Panc1 (cell line): ENCODE data around the gene NFATC2IP. TPM values are rescaled to one million over a fixed set of nuclear protein-coding genes. Genes with fewer than 3 reads are reported as not detected.

ENCODE experiments used
- ATAC-seq: fragments of 200-7000 bp; cut with Tn5 transposase; 2 replicates; pipeline ENCODE4 v1.9.1; 2020; ENCODE audit warnings: mild to moderate bottlenecking, moderate library complexity
- BruUV-seq: library from RNA; stranded (reverse); fragments of 400-500 nt; replicated peaks from 2 replicates; lab custom pipeline; 2021; lab: Mats Ljungman, UMichigan
- CTCF ChIA-PET: fragments of 300-600 bp; sonication (Branson Sonifier 250); formaldehyde crosslinking; loops from one replicate; lab custom pipeline; 2022; ENCODE audit warnings: antibody characterized with exemption; lab: Charles Lee
- POLR2A ChIA-PET: fragments of 300-600 bp; sonication (Branson Sonifier 250); formaldehyde crosslinking; loops from one replicate; lab custom pipeline; 2022; ENCODE audit warnings: antibody characterized with exemption; lab: Charles Lee
- DNase-seq: peaks from one replicate; pipeline ENCODE4 v3.0.0-alpha.2; 2010; ENCODE audit warnings: low read depth, low spot score
- H3K27ac ChIP-seq: 2 replicates; pipeline ENCODE4 v1.5.1; 2011; ENCODE audit warnings: mild to moderate bottlenecking, low read length, inconsistent platforms
- H3K27me3 ChIP-seq: fragments of 200-500 bp; sonication (Bioruptor generic); 2 replicates; pipeline ENCODE4 v1.6.0; 2014; ENCODE audit warnings: low read length, inconsistent platforms; ENCODE audit not compliant: control insufficient read depth, insufficient read depth
- H3K36me3 ChIP-seq: fragments of 200-500 bp; sonication (Bioruptor generic); 2 replicates; pipeline ENCODE4 v1.5.1; 2014; ENCODE audit warnings: inconsistent platforms, mild to moderate bottlenecking, low read length, moderate library complexity; ENCODE audit not compliant: control insufficient read depth, insufficient read depth
- H3K4me1 ChIP-seq: 2 replicates; pipeline ENCODE4 v1.5.1; 2011; ENCODE audit warnings: inconsistent platforms, mild to moderate bottlenecking, low read length, moderate library complexity; ENCODE audit not compliant: control insufficient read depth, insufficient read depth
- H3K4me3 ChIP-seq, 2 experiments: 2 replicates each; pipeline ENCODE4 v1.5.1; 2011 to 2012; ENCODE audit warnings: low read depth in 2 of 2, low read length in 2 of 2, mild to moderate bottlenecking in 2 of 2, inconsistent platforms in 1 of 2, moderate library complexity in 1 of 2
- H3K9me3 ChIP-seq: fragments of 200-500 bp; sonication (Bioruptor generic); 2 replicates; pipeline ENCODE4 v1.5.1; 2014; ENCODE audit warnings: low read depth, mild to moderate bottlenecking, inconsistent platforms, low read length, moderate library complexity; ENCODE audit not compliant: control insufficient read depth, insufficient read depth
- CTCF ChIP-seq: fragments of 450-650 bp; IDR thresholded peaks from 2 replicates; pipeline ENCODE4 v1.5.1; 2017; ENCODE audit warnings: mild to moderate bottlenecking
- POLR2AphosphoS5 ChIP-seq: IDR thresholded peaks from 2 replicates; pipeline ENCODE4 v1.6.1; 2012; ENCODE audit warnings: mild to moderate bottlenecking, low read depth, low read length, moderate library complexity
- REST ChIP-seq, 2 experiments: IDR thresholded peaks; 2 replicates each; pipeline ENCODE4 v1.6.1; 2011 to 2012; ENCODE audit warnings: low read depth in 2 of 2, control low read depth in 1 of 2, low read length in 1 of 2, mild to moderate bottlenecking in 1 of 2, moderate library complexity in 1 of 2; ENCODE audit not compliant: insufficient read depth in 1 of 2
- SIN3A ChIP-seq: IDR thresholded peaks from 2 replicates; pipeline ENCODE4 v1.6.1; 2012; ENCODE audit warnings: low read depth, mild to moderate bottlenecking, low read length, moderate library complexity, borderline replicate concordance; ENCODE audit not compliant: insufficient read depth
- TCF7L2 ChIP-seq: IDR thresholded peaks from 2 replicates; pipeline ENCODE4 v1.6.1; 2011; ENCODE audit warnings: mild to moderate bottlenecking, low read depth, low read length, inconsistent platforms
- in situ Hi-C: cut with HindIII; loops from 2 replicates; pipeline ENCODE4 v1.10.0; 2016; ENCODE audit warnings: low sequenced_read_pairs, low pct_unique_long_range_greater_than_20kb
- intact Hi-C: fragments of 100-400 bp; cut with micrococcal nuclease; formaldehyde crosslinking; loops from one replicate; pipeline ENCODE4 v1.10.0; 2022; ENCODE audit not compliant: unreplicated experiment
- total RNA-seq: library from RNA; stranded (reverse); gene quantifications from one replicate; pipeline ENCODE4 v1.2.1, GENCODE V29; 2021; ENCODE audit not compliant: unreplicated experiment

Gene NFATC2IP
- total RNA-seq, 1 experiment from 2014 or later, result 47.3 TPM

DNA sequence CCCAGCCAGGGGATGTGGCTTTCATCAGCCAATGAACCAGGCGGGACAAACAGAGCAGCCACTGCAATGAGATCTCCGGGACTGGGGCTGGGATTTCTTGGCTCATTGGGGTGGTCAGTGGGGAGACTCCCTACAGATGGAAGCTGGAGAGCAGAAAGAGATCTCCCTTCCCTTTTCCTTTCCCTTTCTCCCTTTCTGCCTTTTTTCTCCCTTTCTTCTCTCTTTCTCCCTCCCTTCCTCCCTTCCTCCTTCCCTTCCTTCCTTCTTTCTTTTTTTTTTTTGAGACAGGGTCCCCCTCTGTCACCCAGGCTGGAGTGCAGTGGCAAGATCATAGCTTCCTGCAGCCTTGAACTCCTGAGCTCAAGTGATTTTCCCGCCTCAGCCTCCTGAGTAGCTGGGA, 48.1 kb downstream of the NFATC2IP start:
- ChIA-PET CTCF (interaction anchor here (0.7 kb wide), 1 partner anchor 16 kb away, joined by 3 read pairs; no protein-coding TSS in a partner anchor), POLR2A (interaction anchor here (1.0 kb wide), 1 partner anchor 15 kb away, joined by 3 read pairs; no protein-coding TSS in a partner anchor)
- in situ Hi-C loops (no loop called here), intact Hi-C loops (no loop called here)
- DNase-seq, result no peak
- no peaks in the 10 kb centered on the region for H3K36me3 ChIP-seq
- H3K9me3 ChIP-seq, result no peaks in the 10 kb centered on the region
- TF ChIP-seq TCF7L2 (no peak), REST (IDR thresholded peaks at IDR 0.05; ENCODE audit: insufficient read depth in 1 of 2, low read depth in 2 of 2, low read length in 1 of 2) (no peak), CTCF (no peak), SIN3A (no peak), POLR2AphosphoS5 (no peak)
- no TSS peak for BruUV-seq
- no peaks in the 10 kb centered on the region for H3K27me3 ChIP-seq
- no peak for ATAC-seq
- H3K27ac ChIP-seq, result no peak overlapping the region
- H3K4me3 ChIP-seq, result no peak overlapping the region
- no peaks in the 10 kb centered on the region for H3K4me1 ChIP-seq

GRCh38 chr16:28999577-28999976, 48.8 kb downstream of the NFATC2IP start:
- no peaks in the 10 kb centered on the region for H3K27me3 ChIP-seq
- POLR2A ChIA-PET, result interaction anchor here (1.0 kb wide), 1 partner anchor 14 kb away, joined by 3 read pairs; no protein-coding TSS in a partner anchor
- H3K4me3 ChIP-seq, result no peak overlapping the region
- intact Hi-C loops, result no loop called here
- in situ Hi-C loops, result no loop called here
- no peaks in the 10 kb centered on the region for H3K4me1 ChIP-seq
- CTCF ChIA-PET, result no interaction called here
- DNase-seq (no peak), ATAC-seq (no peak)
- H3K9me3 ChIP-seq, result no peaks in the 10 kb centered on the region
- H3K27ac ChIP-seq, result no peak overlapping the region
- no TSS peak for BruUV-seq
- no peaks in the 10 kb centered on the region for H3K36me3 ChIP-seq
- no peak for TF ChIP-seq REST (IDR thresholded peaks at IDR 0.05; ENCODE audit: insufficient read depth in 1 of 2, low read depth in 2 of 2, low read length in 1 of 2)
- TF ChIP-seq CTCF, result no peak
- TF ChIP-seq TCF7L2, result no peak
- TF ChIP-seq POLR2AphosphoS5, result no peak
- no peak for TF ChIP-seq SIN3A
